Effector memory CD8-positive, alpha-beta T cell (primary cell): ENCODE results near the gene PNMA1.
"Not testable (repeated sequence)": the region's sequence is repeated elsewhere in the genome, so short reads cannot be mapped to it uniquely, and the experiment has no call there.

Source experiments
- ATAC-seq: fragments of 150-1000 bp; cut with Tn5 transposase; replicated peaks from 2 replicates; pipeline ENCODE4 v1.10.0; 2021; ENCODE audit warnings: mild to moderate bottlenecking, moderate library complexity
- DNase-seq, 3 experiments: peaks; one replicate each; pipeline ENCODE4 v3.0.0; 2021
- H3K27ac Mint-ChIP-seq, 2 donors: one replicate each; pipeline ENCODE4 v1.8.0; 2022; ENCODE audit warnings: mild to moderate bottlenecking in 2 of 2, mixed read lengths in 2 of 2, moderate library complexity in 2 of 2
- H3K27me3 Mint-ChIP-seq, 2 donors: one replicate each; pipeline ENCODE4 v1.8.0; 2022; ENCODE audit warnings: mixed read lengths in 2 of 2
- H3K36me3 Mint-ChIP-seq: one replicate; pipeline ENCODE4 v1.8.0; 2022; ENCODE audit warnings: mild to moderate bottlenecking, moderate library complexity, mixed read lengths; ENCODE audit not compliant: insufficient read depth
- H3K4me1 Mint-ChIP-seq, 2 donors: one replicate each; pipeline ENCODE4 v1.8.0; 2022; ENCODE audit warnings: low read depth in 2 of 2, mixed read lengths in 2 of 2
- H3K4me3 Mint-ChIP-seq, 2 donors: one replicate each; pipeline ENCODE4 v1.8.0; 2022; ENCODE audit warnings: mild to moderate bottlenecking in 2 of 2, mixed read lengths in 2 of 2, moderate library complexity in 2 of 2
- H3K9me3 Mint-ChIP-seq, 2 donors: one replicate each; pipeline ENCODE4 v1.8.0; 2022; ENCODE audit warnings: mixed read lengths in 2 of 2

The PNMA1 gene

GRCh38 chr14:73713206-73713802 is 880 bp downstream of the PNMA1 start:
- H3K9me3 Mint-ChIP-seq = no peaks in the 10 kb centered on the region
- H3K27me3 Mint-ChIP-seq = no peaks in the 10 kb centered on the region
- ATAC-seq = no peak

GRCh38 chr14:73712540-73713180 is 1.5 kb downstream of the PNMA1 start:
- peaks cover 39% of the 10 kb centered on the region for H3K36me3 Mint-ChIP-seq
- H3K4me3 Mint-ChIP-seq = peak overlapping the region; percentile 90 to 95
- peak overlapping the region; percentile 93 to 95 for H3K27ac Mint-ChIP-seq
- peak in 1 of 3 experiments; percentile 19 for DNase-seq
- H3K27me3 Mint-ChIP-seq = no peaks in the 10 kb centered on the region
- peak; percentile 7 for ATAC-seq
- H3K9me3 Mint-ChIP-seq = no peaks in the 10 kb centered on the region
- H3K4me1 Mint-ChIP-seq = peaks cover 21 to 31% of the 10 kb centered on the region in 2 donors

More at GRCh38 chr14:73713206-73713802, 880 bp downstream of the PNMA1 start:
- H3K27ac Mint-ChIP-seq = peak overlapping the region; percentile 93 to 95
- H3K36me3 Mint-ChIP-seq = peaks cover 45% of the 10 kb centered on the region
- H3K4me1 Mint-ChIP-seq = peaks cover 21 to 33% of the 10 kb centered on the region in 2 donors
- peak overlapping the region; percentile 90 to 95 for H3K4me3 Mint-ChIP-seq
- DNase-seq = no peak

- H3K4me1 Mint-ChIP-seq = peaks cover 21 to 31% of the 10 kb centered on the region in 2 donors
- peak overlapping the region; percentile 90 to 95 for H3K4me3 Mint-ChIP-seq
- peak overlapping the region; percentile 93 to 95 for H3K27ac Mint-ChIP-seq
- H3K36me3 Mint-ChIP-seq = peaks cover 33% of the 10 kb centered on the region
- no peaks in the 10 kb centered on the region for H3K27me3 Mint-ChIP-seq
- ATAC-seq = no peak
- DNase-seq = no peak
- H3K9me3 Mint-ChIP-seq = no peaks in the 10 kb centered on the region
Observed at GRCh38 chr14:73712071-73712506, 2.1 kb downstream of the PNMA1 start.

GRCh38 chr14:73710737-73711136 is 3.4 kb downstream of the PNMA1 start:
- Mint-ChIP-seq H3K9me3 (no peaks in the 10 kb centered on the region), H3K27me3 (no peaks in the 10 kb centered on the region), H3K27ac (no peak overlapping the region), H3K4me3 (peak overlapping the region in 1 of 2 donors; percentile 10), H3K36me3 (peaks cover 26% of the 10 kb centered on the region), H3K4me1 (peaks cover 21 to 31% of the 10 kb centered on the region in 2 donors)
- ATAC-seq (no peak), DNase-seq (no peak)

GRCh38 chr14:73709904-73710469 is 4.2 kb downstream of the PNMA1 start:
- Mint-ChIP-seq H3K27ac (peak overlapping the region in 1 of 2 donors; percentile 84), H3K4me3 (peak overlapping the region in 1 of 2 donors; percentile 45), H3K36me3 (peaks cover 26% of the 10 kb centered on the region), H3K27me3 (no peaks in the 10 kb centered on the region), H3K4me1 (peaks cover 21 to 31% of the 10 kb centered on the region in 2 donors), H3K9me3 (no peaks in the 10 kb centered on the region)
- ATAC-seq = no peak
- DNase-seq = no peak

- ATAC-seq, H3K9me3 Mint-ChIP-seq, H3K27ac Mint-ChIP-seq, H3K27me3 Mint-ChIP-seq, H3K4me3 Mint-ChIP-seq, DNase-seq: not testable (repeated sequence)
- Mint-ChIP-seq H3K4me1 (peaks cover 14 to 25% of the 10 kb centered on the region in 2 donors), H3K36me3 (peaks cover 11% of the 10 kb centered on the region)
Observed at GRCh38 chr14:73708076-73708475, 6.1 kb downstream of the PNMA1 start.

- Mint-ChIP-seq H3K4me3 (no peak overlapping the region), H3K9me3 (no peaks in the 10 kb centered on the region), H3K27ac (no peak overlapping the region), H3K36me3 (no peaks in the 10 kb centered on the region), H3K4me1 (peaks cover 0 to 5% of the 10 kb centered on the region in 2 donors), H3K27me3 (no peaks in the 10 kb centered on the region)
- DNase-seq (no peak), ATAC-seq (no peak)
Observed at GRCh38 chr14:73700325-73700724, 13.9 kb downstream of the PNMA1 start.

- Mint-ChIP-seq H3K27me3 (no peaks in the 10 kb centered on the region), H3K4me1 (no peaks in the 10 kb centered on the region), H3K36me3 (peaks cover 4% of the 10 kb centered on the region), H3K4me3 (no peak overlapping the region), H3K9me3 (no peaks in the 10 kb centered on the region), H3K27ac (peak overlapping the region in 1 of 2 donors; percentile 32)
- DNase-seq (no peak), ATAC-seq (no peak)
Observed at GRCh38 chr14:73696466-73697400, 17.5 kb downstream of the PNMA1 start.

- no peak overlapping the region for H3K4me3 Mint-ChIP-seq
Observed at GRCh38 chr14:73695997-73696396, 18.2 kb downstream of the PNMA1 start.

GRCh38 chr14:73695082-73695481 is 19.1 kb downstream of the PNMA1 start:
- no peaks in the 10 kb centered on the region for H3K9me3 Mint-ChIP-seq
- DNase-seq = no peak
- H3K27ac Mint-ChIP-seq = no peak overlapping the region
- peaks cover 4% of the 10 kb centered on the region for H3K36me3 Mint-ChIP-seq
- ATAC-seq = no peak
- no peak overlapping the region for H3K4me3 Mint-ChIP-seq
- H3K27me3 Mint-ChIP-seq = no peaks in the 10 kb centered on the region
- H3K4me1 Mint-ChIP-seq = no peaks in the 10 kb centered on the region

More at GRCh38 chr14:73695997-73696396, 18.2 kb downstream of the PNMA1 start:
- no peak for DNase-seq
- no peak for ATAC-seq
- H3K36me3 Mint-ChIP-seq = peaks cover 4% of the 10 kb centered on the region
- no peak overlapping the region for H3K27ac Mint-ChIP-seq
- no peaks in the 10 kb centered on the region for H3K9me3 Mint-ChIP-seq
- H3K27me3 Mint-ChIP-seq = no peaks in the 10 kb centered on the region
- no peaks in the 10 kb centered on the region for H3K4me1 Mint-ChIP-seq

GRCh38 chr14:73694083-73694482 is 20.1 kb downstream of the PNMA1 start:
- DNase-seq (no peak), ATAC-seq (no peak)
- H3K9me3 Mint-ChIP-seq = no peaks in the 10 kb centered on the region
- no peak overlapping the region for H3K4me3 Mint-ChIP-seq
- H3K4me1 Mint-ChIP-seq = no peaks in the 10 kb centered on the region
- H3K36me3 Mint-ChIP-seq = peaks cover 4% of the 10 kb centered on the region
- no peaks in the 10 kb centered on the region for H3K27me3 Mint-ChIP-seq
- H3K27ac Mint-ChIP-seq = no peak overlapping the region

GRCh38 chr14:73686901-73687300 is 27.3 kb downstream of the PNMA1 start:
- ATAC-seq (no peak), DNase-seq (no peak)
- Mint-ChIP-seq H3K27ac (no peak overlapping the region), H3K27me3 (no peaks in the 10 kb centered on the region), H3K4me3 (no peak overlapping the region), H3K36me3 (peaks cover 5% of the 10 kb centered on the region), H3K4me1 (no peaks in the 10 kb centered on the region), H3K9me3 (no peaks in the 10 kb centered on the region)

GRCh38 chr14:73685328-73685727 is 28.9 kb downstream of the PNMA1 start:
- Mint-ChIP-seq H3K4me3 (no peak overlapping the region), H3K9me3 (no peaks in the 10 kb centered on the region), H3K4me1 (no peaks in the 10 kb centered on the region), H3K36me3 (peaks cover 5% of the 10 kb centered on the region), H3K27me3 (no peaks in the 10 kb centered on the region), H3K27ac (no peak overlapping the region)
- DNase-seq = no peak
- no peak for ATAC-seq
